NCI-H345 treated with DMSO at 0.1 percent for 48 hours (cell line): ENCODE measurements around the gene ESR2.

Experiments used
- DNase-seq: peaks from one replicate; lab custom pipeline; 2025; ENCODE audit not compliant: unreplicated experiment; lab: John Stamatoyannopoulos, UW

ESR2 gene

DNA sequence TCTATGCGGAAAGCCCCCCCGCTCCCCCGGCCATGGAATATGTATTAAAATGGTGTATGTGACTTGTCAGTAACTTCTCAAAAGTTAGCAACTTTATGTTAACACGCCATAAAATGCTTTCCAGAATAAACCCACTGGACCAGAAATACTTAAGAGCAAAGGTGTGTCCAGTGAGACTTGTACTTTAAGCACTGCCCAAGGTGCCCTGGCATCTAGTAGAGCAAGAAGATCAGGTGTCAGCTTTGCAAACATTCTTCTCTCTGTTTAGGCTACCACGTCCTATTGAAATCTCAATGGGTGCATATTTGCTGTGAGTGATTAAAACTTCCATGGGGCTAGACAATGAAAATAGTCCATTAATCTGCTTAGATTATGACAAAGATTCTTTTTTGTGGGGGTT lies 201.2 kb downstream of the ESR2 start:
- DNase-seq, result no peak

DNA sequence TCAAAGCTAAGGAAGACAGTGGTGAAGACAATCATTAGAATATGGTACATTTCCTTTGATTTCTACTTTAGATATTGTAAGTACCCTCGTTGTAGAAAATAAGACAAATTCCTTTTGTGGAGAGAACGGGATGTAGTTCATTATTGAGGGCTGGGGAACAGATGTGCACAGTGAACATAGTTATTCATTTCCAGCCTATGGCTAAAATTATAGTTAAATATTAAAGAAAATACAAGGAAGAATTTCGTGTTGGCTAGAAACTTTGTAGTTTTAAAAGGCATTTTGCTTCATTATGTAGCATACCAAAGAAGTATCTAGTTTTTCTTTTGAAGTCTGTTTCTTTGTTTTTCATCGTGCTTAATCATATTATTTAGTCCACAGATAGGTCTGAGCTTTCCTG lies 201.8 kb downstream of the ESR2 start:
- no peak for DNase-seq

- DNase-seq, result no peak
These were observed 203.0 kb downstream of the ESR2 start for GRCh38 chr14:64091217-64091616.

DNA sequence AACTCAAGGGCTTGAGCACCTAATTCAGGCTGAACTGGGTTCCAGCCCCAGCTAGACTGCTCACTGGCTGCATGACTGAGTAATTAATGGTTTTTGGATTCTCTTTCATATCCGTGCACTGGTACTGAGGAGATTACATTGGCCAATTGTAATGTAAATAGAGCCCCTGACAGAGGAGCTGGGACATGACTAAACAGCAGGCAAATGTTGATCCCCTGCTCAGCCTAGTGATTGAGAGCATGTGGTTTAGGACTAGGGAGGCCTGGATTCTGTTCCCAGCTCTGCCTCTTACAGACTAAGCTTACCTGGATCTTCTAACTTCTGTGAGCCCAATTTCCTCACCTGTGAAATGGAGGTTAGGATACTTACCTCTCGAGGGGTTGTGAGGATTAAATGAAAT lies 204.3 kb downstream of the ESR2 start:
- DNase-seq, result no peak

- no peak for DNase-seq
These were observed 205.6 kb downstream of the ESR2 start for GRCh38 chr14:64088647-64088964.

DNA sequence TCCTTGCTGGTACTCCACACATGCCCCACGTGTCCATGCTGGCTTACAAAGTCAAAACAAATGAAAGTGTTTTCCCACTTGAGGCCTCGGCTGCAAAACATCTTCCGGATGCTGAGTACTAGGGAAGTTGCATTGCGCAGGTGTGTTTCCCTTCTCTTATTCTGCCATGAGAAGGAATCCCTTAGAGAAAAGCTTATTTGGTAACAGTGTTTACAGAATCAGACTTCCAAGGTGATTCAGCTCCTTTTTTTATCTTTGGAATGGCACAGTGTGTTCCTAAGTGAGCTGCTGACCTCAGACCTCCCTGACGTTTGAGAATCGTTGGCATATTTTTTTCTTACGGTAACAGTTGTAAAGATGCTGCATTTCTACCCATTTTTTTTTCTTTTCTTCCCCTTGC lies 211.3 kb downstream of the ESR2 start:
- no peak for DNase-seq

- no peak for DNase-seq
These were observed 212.9 kb downstream of the ESR2 start for GRCh38 chr14:64081174-64081746.

DNA sequence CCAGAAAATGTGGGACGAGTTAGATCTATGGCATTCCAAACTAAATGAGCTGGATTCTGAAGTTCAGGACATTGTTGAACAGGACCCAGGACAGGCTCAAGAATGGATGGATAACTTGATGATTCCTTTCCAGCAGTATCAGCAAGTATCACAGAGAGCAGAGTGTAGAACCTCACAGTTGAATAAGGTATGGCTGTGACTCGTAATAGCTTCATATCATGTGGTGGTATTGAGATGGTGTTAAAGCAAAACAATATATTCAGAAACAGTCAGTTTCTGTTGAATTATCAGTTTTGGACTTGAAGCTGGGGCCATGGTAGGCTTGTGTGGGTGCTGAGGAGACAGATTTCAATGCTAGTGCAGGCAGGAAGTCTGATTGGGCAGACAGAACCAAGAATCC lies 213.7 kb downstream of the ESR2 start:
- DNase-seq, result no peak

DNA sequence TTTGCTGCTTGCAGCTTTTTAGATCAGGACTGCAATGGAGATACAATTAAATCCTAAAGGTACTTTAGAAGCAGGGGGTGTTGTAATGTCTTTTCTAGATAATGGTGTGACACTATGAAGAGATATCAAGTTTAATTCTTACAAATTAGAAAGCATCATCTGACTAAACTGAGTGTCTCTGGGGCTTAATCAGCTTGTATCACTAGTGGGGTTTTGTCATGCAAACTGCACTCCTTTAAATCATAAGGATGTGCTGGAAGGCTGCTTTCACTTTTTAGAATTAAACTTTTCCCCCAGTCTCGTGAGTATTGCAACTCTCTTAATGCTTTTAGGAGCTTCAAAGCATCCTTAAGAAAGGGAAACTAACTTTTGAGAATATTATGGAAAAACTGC lies 218.6 kb downstream of the ESR2 start:
- DNase-seq, result no peak

DNA sequence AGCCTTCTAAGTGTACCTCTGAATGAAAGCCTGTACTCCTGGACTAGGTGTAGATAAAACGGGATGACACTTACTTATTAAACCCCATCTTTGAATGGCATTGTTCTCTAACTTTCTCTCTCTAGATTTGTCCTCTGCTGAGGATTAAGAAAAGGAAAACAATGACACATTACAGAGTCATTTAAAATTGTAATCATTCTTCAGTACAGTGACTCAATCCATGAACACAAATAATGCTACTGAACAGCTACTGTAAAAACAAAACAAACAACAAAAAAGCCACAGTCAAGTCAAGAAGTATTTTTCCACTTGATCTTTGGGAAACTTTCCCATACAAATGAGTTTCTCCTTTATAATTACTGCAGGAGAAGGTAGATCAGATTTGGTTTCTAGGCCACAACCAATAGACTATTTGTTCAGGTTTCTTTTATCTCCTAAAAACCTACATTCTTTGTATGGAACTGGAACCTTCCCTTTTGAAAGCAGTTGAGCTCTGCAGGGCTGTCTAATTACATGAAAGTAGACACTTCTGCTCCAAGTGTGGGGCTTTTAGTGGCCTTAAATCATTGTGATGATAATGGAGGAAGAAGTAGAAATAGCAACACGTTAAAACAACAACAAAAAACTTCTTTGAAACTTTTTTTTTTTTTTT lies 219.1 kb downstream of the ESR2 start:
- DNase-seq, result no peak

- DNase-seq, result no peak
These were observed 224.4 kb downstream of the ESR2 start for GRCh38 chr14:64069634-64070359.

DNA sequence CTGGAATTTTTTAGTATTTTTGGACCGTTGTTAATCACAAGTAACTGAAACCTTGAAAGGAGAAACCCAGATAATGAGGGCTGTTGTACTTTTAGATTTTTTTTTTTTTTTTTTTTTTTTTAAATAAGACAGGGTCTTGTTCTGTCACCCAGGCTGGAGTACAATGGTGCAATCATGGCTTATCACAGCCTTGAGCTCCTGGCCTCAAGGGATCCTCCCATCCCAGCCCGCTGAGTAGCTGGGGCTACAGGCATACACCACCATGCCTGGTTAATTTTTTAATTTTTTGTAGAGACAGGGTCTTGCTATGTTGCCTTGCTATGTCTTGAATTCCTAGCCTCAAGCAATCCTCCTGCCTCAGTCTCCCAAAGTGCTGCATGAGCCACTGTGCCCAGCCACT lies 229.7 kb downstream of the ESR2 start:
- no peak for DNase-seq

DNA sequence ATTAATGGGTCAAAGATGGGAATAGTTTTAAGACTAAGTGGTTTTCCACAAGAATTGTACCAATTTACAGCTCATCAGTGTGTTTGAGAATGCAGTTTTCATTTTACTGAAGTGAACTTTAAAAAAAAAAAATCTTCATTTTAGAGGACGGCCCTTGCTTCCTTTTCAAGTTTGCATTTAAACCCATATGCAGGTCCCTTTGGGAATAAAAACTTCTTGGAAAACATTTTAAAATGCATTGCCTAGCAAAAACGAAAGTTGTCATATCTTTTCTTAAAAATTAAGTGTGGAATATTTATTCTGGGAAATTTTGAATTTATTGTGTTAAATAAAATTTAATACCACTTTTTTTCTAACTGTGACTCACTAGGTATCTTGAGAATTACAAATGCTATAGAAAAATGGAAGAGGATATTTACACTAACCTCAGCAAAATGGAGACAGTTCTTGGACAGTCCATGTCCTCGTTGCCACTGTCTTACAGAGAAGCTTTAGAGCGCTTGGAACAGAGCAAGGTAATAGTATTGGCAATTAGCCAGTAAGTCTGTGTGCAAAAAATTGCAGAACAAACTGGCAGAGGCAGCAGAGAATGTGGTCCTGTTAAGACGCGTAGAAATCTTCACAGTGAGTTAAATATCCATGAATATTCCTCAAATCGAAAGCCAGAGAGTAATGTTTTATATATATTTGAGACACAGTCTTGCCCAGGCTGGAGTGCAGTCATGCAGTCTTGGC lies 231.6 kb downstream of the ESR2 start:
- no peak for DNase-seq

DNA sequence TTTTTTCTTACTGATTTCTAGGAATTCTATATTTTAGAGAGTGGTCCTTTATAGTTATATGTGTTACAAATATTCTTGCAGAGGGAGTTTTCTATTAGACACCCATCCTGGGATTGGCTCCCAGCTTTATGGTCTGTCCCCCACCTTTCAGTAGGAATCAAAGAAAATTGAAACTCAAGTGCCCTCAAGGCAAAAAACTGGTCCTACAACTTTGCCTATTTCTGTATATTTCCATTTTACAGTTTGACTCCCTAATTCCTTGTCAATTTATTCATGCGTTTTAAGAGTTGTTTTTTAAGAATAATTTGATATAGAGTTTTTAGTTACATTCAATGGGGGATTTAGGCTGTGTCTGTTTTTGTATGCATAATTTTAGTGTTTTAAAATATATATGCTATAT lies 232.5 kb downstream of the ESR2 start:
- DNase-seq, result no peak

DNA sequence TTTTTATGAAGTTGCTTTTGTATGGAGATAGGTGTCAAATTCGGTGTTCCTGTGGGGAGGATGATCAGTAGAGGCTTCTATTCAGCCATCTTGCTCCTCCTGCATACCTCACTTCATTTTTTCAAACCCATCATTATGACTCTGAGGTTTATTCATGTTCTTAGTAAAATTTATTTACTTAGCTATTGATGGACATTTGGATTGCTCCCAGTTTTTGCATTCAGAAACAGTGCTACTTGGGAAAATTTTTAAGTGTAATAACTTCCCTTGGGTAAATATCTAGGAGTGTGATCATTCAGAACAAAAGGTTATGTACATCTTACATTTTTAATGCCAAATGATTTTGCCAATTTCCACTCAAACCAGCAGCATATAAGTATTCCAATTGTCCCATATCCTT lies 233.1 kb downstream of the ESR2 start:
- DNase-seq, result no peak

GRCh38 chr14:64060648-64061096 lies 233.5 kb downstream of the ESR2 start:
- DNase-seq, result no peak

DNA sequence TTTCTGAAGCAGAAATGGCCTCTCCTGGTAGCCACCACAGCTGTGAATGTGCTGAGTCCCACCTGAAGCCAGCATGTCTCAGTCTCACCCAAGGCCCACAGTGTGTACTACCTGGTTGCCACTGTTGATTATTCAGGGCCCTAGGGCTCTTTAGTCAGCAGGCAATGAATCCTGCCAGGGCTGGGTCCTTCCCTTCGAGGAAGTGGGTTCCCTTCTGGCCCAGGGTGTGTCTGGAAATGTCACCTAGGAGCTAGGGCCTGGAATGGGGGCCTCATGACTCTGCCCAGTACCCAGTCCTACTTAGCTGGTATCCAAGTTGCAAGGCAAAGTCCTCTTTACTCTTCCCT lies 234.0 kb downstream of the ESR2 start:
- no peak for DNase-seq

GRCh38 chr14:64059454-64060198 lies 234.5 kb downstream of the ESR2 start:
- no peak for DNase-seq

GRCh38 chr14:64053694-64054669 lies 240.2 kb downstream of the ESR2 start:
- DNase-seq, result no peak
